Activated naive CD4-positive, alpha-beta T cell treated with anti-CD3 and anti-CD28 coated beads, Interleukin-2, amount 50 U/mL, for 16 hours (primary cell): ENCODE results near the gene WSB1.

Source experiments
- DNase-seq: peaks from one replicate; pipeline ENCODE4 v3.0.0-alpha.2; 2020

WSB1 gene

GRCh38 chr17:27363326-27363725 lies 69.4 kb downstream of the WSB1 start:
- no peak for DNase-seq
